ENCODE data around the gene C10orf53.

C10orf53 gene

DNA sequence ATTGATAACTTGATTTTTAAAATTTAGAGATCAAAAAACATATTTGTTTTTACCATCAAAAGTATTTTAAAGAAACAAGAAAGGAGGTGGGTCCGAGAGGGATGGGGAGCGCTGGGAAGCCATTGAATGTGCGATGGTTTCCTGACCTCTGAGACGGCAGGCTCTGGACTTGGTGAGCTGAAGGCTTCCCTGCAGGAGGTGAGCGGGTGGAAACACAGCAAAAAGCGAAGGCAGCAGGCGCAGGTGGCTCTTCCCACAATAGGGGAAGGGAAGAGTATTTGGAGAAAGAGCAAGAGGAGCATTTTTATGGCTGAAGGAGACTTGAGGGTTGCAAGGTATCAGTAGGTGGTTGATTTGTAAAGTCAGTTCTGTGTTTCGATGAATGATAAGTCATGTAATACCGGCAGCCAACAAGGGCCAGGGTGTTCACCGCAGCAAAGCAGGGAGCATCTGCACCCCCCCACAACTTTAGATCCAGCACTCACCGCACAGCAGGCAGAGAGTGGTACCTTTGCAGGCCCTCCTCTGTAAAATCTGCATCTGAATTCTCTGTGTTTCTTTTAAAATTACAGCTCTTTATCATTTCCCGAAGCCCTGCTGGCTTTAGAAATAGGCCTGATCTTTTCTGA, 10.5 kb downstream of the C10orf53 start:
- H3K4me3 ChIP-seq (ENCODE audit: low read depth, low read length): no peak overlapping the region

DNA sequence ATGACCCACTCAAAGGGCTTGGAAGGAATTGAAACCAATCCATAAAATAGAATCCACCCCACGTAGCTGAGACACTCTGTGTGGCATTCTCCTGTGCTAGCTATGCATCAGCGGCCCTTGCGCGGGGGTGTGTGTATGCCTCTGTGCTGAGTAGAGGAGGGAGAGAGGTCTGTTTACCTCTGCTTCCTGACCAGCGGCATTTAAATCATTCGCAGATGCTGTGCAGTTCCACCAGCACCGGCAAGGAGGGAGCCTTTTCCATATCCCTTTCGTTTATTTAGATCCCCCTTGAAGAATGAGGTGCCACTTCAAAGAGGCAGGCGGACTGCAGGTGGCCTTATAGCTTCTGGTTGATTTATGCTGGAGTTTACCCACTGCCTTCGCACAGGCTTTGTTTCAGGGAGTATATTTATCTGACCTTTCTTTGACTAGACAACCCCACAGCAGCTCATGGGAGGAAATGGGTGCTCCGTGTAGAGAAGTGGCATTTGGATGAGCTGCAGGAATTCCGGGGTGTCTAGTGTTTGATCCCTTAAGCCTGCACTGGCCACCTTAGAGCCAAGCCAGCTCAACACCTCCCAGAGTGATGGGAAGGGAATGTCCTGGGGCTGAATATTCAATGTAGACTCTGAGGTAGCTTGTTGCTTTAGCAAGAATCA, 11.4 kb downstream of the C10orf53 start:
- H3K4me3 ChIP-seq (ENCODE audit: low read depth, low read length): no peak overlapping the region
- no peak for TF ChIP-seq CTCF (IDR thresholded peaks at IDR 0.05; ENCODE audit: low read depth, low read length)

More for the DNA sequence above, 10.5 kb downstream of the C10orf53 start:
- TF ChIP-seq CTCF (IDR thresholded peaks at IDR 0.05; ENCODE audit: low read depth, low read length): no peak

DNA sequence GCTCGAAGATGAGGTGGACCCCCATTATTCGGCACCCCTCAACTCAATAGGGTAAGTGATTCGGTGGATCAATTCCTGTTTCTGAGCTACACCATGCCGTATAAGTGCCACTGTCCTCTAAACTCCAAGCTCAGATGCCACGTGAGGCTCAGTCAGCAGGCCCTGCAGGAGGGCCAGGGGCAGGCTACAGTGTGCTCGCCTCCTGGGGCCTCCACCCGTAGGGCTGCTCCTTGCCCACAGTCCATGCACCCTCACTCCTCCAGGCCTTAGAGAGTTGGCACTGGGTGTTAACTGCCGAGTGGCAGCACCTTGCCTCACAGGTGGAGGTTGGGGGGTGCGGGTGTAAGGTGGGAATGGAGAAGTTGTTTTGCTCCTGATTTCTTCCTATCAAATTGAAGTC, 12.1 kb downstream of the C10orf53 start:
- H3K4me3 ChIP-seq (ENCODE audit: low read depth, low read length): no peak overlapping the region
- no peak for TF ChIP-seq CTCF (IDR thresholded peaks at IDR 0.05; ENCODE audit: low read depth, low read length)

DNA sequence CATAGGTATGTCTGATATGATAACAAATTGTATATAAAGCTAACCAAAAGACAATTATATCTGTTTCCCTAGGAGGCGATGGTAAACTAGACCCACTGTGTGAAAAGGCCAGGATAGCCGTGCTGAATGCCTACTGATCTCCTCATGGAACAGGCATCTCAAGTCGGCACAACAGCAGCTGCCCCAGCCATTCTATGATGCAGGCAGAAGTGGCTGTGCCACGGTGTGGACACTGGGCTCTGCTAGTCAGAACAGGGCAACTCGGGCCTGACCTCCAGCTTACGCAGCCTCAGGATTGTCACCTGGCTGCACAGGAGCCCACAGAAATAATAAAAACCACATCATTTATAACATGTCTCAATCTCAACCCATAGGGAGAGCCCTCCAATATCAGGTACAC, 15.0 kb downstream of the C10orf53 start:
- no peak overlapping the region for H3K4me3 ChIP-seq (ENCODE audit: low read depth, low read length)
- no peak for TF ChIP-seq CTCF (IDR thresholded peaks at IDR 0.05; ENCODE audit: low read depth, low read length)

- TF ChIP-seq CTCF (IDR thresholded peaks at IDR 0.05; ENCODE audit: low read depth, low read length): no peak
- no peak overlapping the region for H3K4me3 ChIP-seq (ENCODE audit: low read depth, low read length)
Observed at GRCh38 chr10:49696311-49696710, 16.9 kb downstream of the C10orf53 start.

DNA sequence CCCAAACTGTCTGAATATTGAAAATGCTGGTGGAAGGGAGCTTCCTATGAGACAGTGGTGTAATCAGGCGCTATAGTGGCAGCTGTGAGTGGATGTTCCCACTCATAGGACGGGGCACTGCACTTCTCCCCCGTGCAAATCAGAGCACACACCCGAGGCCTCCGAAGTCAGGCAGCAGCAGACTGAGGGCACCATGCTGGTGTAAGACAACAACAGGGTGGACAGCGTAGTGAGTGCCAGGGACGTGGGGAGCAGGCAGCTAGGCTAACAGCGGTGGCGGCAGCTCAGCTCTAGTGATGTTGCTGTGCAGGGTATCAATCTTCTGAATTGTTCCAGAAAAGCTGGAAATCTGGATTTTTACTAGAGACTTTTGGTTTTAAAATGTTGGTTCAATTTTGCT, 19.2 kb downstream of the C10orf53 start:
- H3K4me3 ChIP-seq (ENCODE audit: low read depth, low read length): no peak overlapping the region
- no peak for TF ChIP-seq CTCF (IDR thresholded peaks at IDR 0.05; ENCODE audit: low read depth, low read length)

DNA sequence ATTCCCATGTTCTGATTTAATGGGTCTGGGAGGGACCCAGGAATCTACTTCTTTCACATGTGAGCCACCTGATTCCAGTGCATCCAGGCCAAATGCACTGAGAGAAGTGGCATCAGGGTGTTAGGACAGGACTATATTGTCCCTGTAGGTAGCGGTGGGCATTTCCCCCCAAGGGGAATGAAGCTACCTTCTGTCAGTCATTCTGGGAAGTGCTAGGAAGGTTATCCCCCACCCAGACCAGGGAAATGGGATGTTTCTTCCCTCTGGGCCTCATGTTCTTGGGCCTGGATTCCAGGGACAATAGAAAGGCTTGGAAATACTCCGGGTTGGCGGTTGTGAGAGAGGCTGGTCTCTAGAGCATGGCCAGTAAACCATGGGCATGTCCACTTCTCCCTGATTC, 20.8 kb downstream of the C10orf53 start:
- no peak overlapping the region for H3K4me3 ChIP-seq (ENCODE audit: low read depth, low read length)
- no peak for TF ChIP-seq CTCF (IDR thresholded peaks at IDR 0.05; ENCODE audit: low read depth, low read length)

Data from WI38 (cell line).